ENCODE measurements around the gene SCUBE3. TPM values are rescaled to one million over a fixed set of nuclear protein-coding genes. Genes with fewer than 3 reads are reported as not detected.

The SCUBE3 gene
- total RNA-seq, 6 donors from 2014 or later = under 0.01 to 1.2 (median 0.48) TPM

DNA sequence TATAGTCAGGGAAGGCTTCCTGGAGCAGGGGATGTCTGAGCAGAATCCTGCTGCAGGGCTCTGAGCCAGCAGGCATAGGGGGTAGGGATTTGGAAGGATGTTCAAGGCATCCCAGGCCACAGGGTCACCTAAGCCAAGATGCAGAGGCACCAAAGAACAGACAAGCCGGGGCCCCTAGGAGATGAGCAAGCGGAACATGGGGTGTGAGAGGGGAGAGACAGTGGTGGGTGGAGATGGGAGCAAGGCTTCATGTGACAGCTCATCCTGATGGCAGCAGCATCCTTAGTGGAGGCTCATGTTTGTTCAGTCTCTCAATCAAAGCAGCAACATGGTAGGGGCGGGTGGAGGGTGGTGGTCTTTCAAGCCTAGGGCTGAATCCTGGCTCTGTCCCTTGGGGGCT is 42.9 kb upstream of the SCUBE3 start:
- TF ChIP-seq, protein P1, sequence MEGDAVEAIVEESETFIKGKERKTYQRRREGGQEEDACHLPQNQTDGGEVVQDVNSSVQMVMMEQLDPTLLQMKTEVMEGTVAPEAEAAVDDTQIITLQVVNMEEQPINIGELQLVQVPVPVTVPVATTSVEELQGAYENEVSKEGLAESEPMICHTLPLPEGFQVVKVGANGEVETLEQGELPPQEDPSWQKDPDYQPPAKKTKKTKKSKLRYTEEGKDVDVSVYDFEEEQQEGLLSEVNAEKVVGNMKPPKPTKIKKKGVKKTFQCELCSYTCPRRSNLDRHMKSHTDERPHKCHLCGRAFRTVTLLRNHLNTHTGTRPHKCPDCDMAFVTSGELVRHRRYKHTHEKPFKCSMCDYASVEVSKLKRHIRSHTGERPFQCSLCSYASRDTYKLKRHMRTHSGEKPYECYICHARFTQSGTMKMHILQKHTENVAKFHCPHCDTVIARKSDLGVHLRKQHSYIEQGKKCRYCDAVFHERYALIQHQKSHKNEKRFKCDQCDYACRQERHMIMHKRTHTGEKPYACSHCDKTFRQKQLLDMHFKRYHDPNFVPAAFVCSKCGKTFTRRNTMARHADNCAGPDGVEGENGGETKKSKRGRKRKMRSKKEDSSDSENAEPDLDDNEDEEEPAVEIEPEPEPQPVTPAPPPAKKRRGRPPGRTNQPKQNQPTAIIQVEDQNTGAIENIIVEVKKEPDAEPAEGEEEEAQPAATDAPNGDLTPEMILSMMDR (IDR thresholded peaks at IDR 0.05) = no peak
- TF ChIP-seq EP300 (IDR thresholded peaks at IDR 0.05) (no peak), POLR2AphosphoS5 (IDR thresholded peaks at IDR 0.05) (no peak), POLR2A (IDR thresholded peaks at IDR 0.05) (no peak)
- Histone ChIP-seq H3K27ac (no peak overlapping the region), H3K4me1 (peaks cover 0 to 19% (median under 1%) of the 10 kb centered on the region in 4 donors), H3K4me3 (no peak overlapping the region), H3K36me3 (no peaks in the 10 kb centered on the region), H3K9me3 (no peaks in the 10 kb centered on the region), H3K27me3 (no peaks in the 10 kb centered on the region)
- ATAC-seq (ENCODE audit: low FRiP score in 2 of 2) (no peak), DNase-seq (no peak)
- 83 to 84% methylated on average over 3 of the region's 3 CpGs for WGBS, 2 donors

- H3K27me3 ChIP-seq = no peaks in the 10 kb centered on the region
- TF ChIP-seq POLR2AphosphoS5 (IDR thresholded peaks at IDR 0.05) (no peak), EP300 (IDR thresholded peaks at IDR 0.05) (no peak), POLR2A (IDR thresholded peaks at IDR 0.05) (no peak)
- TF ChIP-seq, protein P1 (IDR thresholded peaks at IDR 0.05) = no peak
- no peak overlapping the region for H3K27ac ChIP-seq
- DNase-seq (no peak), ATAC-seq (ENCODE audit: low FRiP score in 2 of 2) (no peak)
- no peaks in the 10 kb centered on the region for H3K36me3 ChIP-seq
- WGBS, 2 donors = 79% methylated on average over 5 of the region's 5 CpGs
- peaks cover 0 to 7% (median 0%) of the 10 kb centered on the region in 4 donors for H3K4me1 ChIP-seq
- H3K4me3 ChIP-seq = no peak overlapping the region
- no peaks in the 10 kb centered on the region for H3K9me3 ChIP-seq
Observed at GRCh38 chr6:35173044-35173426, 40.7 kb upstream of the SCUBE3 start.

DNA sequence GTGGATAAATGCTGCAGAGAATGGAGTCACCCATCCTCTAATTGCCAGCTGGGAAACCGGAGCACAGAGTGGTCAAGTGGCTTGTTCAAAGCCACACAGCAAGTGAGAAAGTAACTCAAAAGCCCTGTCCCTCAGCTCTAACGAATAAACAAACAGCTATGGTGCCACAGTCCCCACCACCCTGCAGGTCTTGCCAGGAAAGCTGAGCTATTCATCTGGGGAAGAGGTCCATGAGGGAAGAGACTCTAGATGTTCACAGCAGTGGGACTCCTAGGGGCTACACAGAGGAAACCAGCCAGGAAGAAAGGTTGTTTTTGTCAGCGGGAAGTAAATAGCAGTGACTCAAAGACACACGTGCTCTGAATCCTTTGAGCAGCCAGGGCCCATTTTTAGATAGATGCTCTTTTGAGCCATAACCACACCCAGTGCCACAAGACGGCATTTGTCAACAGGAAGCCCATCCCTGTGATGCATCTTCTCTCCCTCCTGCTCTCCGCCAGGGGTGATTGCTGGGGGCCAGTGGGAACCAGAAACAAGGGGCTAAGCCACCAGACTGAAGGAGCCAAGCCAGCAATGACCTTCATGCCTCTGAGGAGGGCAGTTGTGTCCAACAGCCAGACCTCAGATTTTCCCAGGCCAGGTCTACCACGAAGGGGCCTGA is 40.2 kb upstream of the SCUBE3 start:
- no peak overlapping the region for H3K4me3 ChIP-seq
- 36 to 67% methylated on average over 6 to 7 of the region's 7 CpGs for WGBS, 2 donors
- no peak for ATAC-seq (ENCODE audit: low FRiP score in 2 of 2)

DNA sequence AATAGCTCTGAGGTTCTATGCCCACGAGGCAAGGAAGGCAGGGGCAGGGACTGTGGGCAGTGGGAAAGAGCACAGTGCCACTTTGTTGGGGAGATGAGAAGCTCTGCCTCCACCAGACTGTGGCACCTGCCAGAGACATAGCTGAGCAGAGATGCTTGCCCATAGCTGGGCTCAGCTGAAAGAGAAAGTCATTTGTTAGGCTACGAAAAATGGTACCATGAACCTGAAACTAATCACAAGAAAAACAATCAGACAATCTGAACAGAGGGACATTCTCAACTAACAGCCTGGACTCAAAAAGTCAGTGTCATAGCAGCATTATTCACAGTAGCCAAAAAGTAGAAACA is 39.7 kb upstream of the SCUBE3 start:
- Histone ChIP-seq H3K27ac (no peak overlapping the region), H3K9me3 (no peaks in the 10 kb centered on the region), H3K4me1 (no peaks in the 10 kb centered on the region), H3K27me3 (no peaks in the 10 kb centered on the region), H3K36me3 (no peaks in the 10 kb centered on the region), H3K4me3 (no peak overlapping the region)
- no peak for DNase-seq
- 68 to 88% methylated on average over 1 to 2 of the region's 2 CpGs for WGBS, 2 donors
- no peak for ATAC-seq (ENCODE audit: low FRiP score in 2 of 2)
- TF ChIP-seq POLR2A (IDR thresholded peaks at IDR 0.05) = no peak
- no peak for TF ChIP-seq EP300 (IDR thresholded peaks at IDR 0.05)
- TF ChIP-seq, protein P1 (IDR thresholded peaks at IDR 0.05) = no peak
- no peak for TF ChIP-seq POLR2AphosphoS5 (IDR thresholded peaks at IDR 0.05)

More for the DNA sequence above, 40.2 kb upstream of the SCUBE3 start:
- H3K27me3 ChIP-seq = no peaks in the 10 kb centered on the region
- H3K36me3 ChIP-seq = no peaks in the 10 kb centered on the region
- TF ChIP-seq POLR2AphosphoS5 (IDR thresholded peaks at IDR 0.05) (no peak), POLR2A (IDR thresholded peaks at IDR 0.05) (no peak), EP300 (IDR thresholded peaks at IDR 0.05) (no peak)
- TF ChIP-seq, protein P1 (IDR thresholded peaks at IDR 0.05) = no peak
- H3K9me3 ChIP-seq = no peaks in the 10 kb centered on the region
- H3K4me1 ChIP-seq = peaks cover 0 to 3% (median 0%) of the 10 kb centered on the region in 4 donors
- no peak for DNase-seq
- H3K27ac ChIP-seq = no peak overlapping the region

DNA sequence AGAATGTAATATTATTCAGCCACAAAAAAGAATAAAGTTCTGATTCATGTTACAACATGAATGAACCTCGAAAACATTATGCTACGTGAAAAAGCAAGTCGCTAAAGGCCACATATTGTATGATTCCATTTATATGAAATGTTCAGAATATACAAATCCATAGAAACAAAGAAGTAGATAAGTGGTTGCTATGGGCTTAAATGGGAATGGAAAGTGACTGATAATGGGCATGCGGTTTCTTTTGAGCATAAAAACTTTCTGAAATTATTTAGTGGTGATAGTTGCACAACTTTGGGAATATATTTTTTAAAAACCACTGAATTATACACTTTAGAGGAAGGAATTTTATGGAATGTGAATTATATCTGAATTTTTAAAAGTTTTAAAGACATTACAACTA is 39.3 kb upstream of the SCUBE3 start:
- WGBS, 2 donors = 91 to 99% methylated on average over 4 of the region's 4 CpGs
- H3K9me3 ChIP-seq = no peaks in the 10 kb centered on the region
- no peak overlapping the region for H3K4me3 ChIP-seq
- no peak for ATAC-seq (ENCODE audit: low FRiP score in 2 of 2)
- H3K27me3 ChIP-seq = no peaks in the 10 kb centered on the region
- no peak overlapping the region for H3K27ac ChIP-seq
- TF ChIP-seq, protein P1 (IDR thresholded peaks at IDR 0.05) = no peak
- no peak for TF ChIP-seq EP300 (IDR thresholded peaks at IDR 0.05)
- no peak for TF ChIP-seq POLR2AphosphoS5 (IDR thresholded peaks at IDR 0.05)
- no peak for TF ChIP-seq POLR2A (IDR thresholded peaks at IDR 0.05)
- DNase-seq = no peak
- no peaks in the 10 kb centered on the region for H3K36me3 ChIP-seq
- peaks cover 0 to 3% (median 0%) of the 10 kb centered on the region in 4 donors for H3K4me1 ChIP-seq
